Body of pancreas (tissue), 4 donors: ENCODE data around the gene DYNLL1.

ENCODE experiments used
- POLR2A ChIP-seq, 3 donors: fragments of 450-650 bp; IDR thresholded peaks; one replicate each; pipeline ENCODE4 v1.6.1; 2016; ENCODE audit warnings: antibody characterized with exemption in 3 of 3, mild to moderate bottlenecking in 2 of 3
- TF ChIP-seq, protein P1 (sequence below), 7 experiments: fragments of 450-650 bp in 4 of 7; fragments of 200-600 bp in 3 of 7; sonication (generic) in 3 of 7; IDR thresholded peaks; one replicate each; pipeline ENCODE4 v1.5.1; 2016 to 2019; ENCODE audit warnings: antibody characterized with exemption in 7 of 7

DNA sequence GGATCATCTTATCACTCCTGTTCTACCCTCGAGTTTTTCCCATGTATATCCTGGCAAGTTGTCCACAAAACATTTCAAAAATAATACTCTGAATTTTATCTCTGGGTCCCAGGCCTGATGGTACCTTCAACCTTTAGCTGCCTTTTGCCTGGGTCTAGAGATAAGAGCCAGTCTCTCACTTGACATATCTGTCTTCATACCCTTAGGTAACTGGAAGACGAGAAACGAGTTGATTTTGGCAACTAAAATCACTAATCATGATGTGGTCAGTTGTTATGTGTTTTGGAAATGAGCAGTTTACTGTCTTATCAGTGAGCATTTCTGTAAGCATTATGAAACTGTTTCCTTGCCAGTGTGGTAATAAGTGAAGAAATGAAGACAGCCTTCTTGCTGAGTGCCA lies 44.5 kb downstream of the DYNLL1 start:
- TF ChIP-seq, protein P1, sequence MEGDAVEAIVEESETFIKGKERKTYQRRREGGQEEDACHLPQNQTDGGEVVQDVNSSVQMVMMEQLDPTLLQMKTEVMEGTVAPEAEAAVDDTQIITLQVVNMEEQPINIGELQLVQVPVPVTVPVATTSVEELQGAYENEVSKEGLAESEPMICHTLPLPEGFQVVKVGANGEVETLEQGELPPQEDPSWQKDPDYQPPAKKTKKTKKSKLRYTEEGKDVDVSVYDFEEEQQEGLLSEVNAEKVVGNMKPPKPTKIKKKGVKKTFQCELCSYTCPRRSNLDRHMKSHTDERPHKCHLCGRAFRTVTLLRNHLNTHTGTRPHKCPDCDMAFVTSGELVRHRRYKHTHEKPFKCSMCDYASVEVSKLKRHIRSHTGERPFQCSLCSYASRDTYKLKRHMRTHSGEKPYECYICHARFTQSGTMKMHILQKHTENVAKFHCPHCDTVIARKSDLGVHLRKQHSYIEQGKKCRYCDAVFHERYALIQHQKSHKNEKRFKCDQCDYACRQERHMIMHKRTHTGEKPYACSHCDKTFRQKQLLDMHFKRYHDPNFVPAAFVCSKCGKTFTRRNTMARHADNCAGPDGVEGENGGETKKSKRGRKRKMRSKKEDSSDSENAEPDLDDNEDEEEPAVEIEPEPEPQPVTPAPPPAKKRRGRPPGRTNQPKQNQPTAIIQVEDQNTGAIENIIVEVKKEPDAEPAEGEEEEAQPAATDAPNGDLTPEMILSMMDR (IDR thresholded peaks at IDR 0.05), result no peak
- no peak for TF ChIP-seq POLR2A (IDR thresholded peaks at IDR 0.05)
